SK-N-SH (cell line): ENCODE measurements around the gene HSPA5. TPM values are rescaled to one million over a fixed set of nuclear protein-coding genes. Genes with fewer than 3 reads are reported as not detected.

Experiments
- CTCF ChIA-PET: fragments of 300-600, 350-600 bp; formaldehyde crosslinking; extraction: SDS; loops from one replicate; lab custom pipeline; 2021; lab: Yijun Ruan, JAX
- POLR2A ChIA-PET: fragments of 350-600 bp; sonication (Branson Sonifier 250); formaldehyde crosslinking; extraction: SDS; loops from one replicate; lab custom pipeline; 2020; ENCODE audit warnings: antibody characterized with exemption, inconsistent platforms; lab: Yijun Ruan, JAX
- DNase-seq: peaks from one replicate; pipeline ENCODE4 v3.0.0; 2012
- H2AFZ ChIP-seq: fragments of 200-600 bp; sonication (generic); 2 replicates; pipeline ENCODE4 v1.8.1; 2016; ENCODE audit warnings: antibody characterized with exemption, mild to moderate bottlenecking, low read depth
- H3F3A ChIP-seq: fragments of 200-600 bp; sonication (generic); replicated peaks from 2 replicates; pipeline ENCODE3; 2016; ENCODE audit warnings: antibody characterized with exemption, mild to moderate bottlenecking; ENCODE audit not compliant: insufficient read depth
- H3K27ac ChIP-seq, 2 experiments: fragments of 200-500 bp in 1 of 2; fragments of 200-600 bp in 1 of 2; sonication (Bioruptor generic) in 1 of 2; sonication (generic), shearing (Covaris generic) in 1 of 2; 2 replicates each; pipeline versions ENCODE4 v1.5.1 to v1.6.1; 2014 to 2016; ENCODE audit warnings: low read depth in 2 of 2, inconsistent platforms in 1 of 2, low read length in 1 of 2, mild to moderate bottlenecking in 1 of 2, mixed read lengths in 1 of 2
- H3K27me3 ChIP-seq: fragments of 200-600 bp; sonication (generic), shearing (Covaris generic); 2 replicates; pipeline ENCODE4 v1.6.1; 2016; ENCODE audit warnings: mixed run types; ENCODE audit not compliant: insufficient read depth
- H3K36me3 ChIP-seq, 2 experiments: fragments of 200-500 bp in 1 of 2; fragments of 200-600 bp in 1 of 2; sonication (Bioruptor generic) in 1 of 2; sonication (generic) in 1 of 2; replicated peaks in 1 of 2; 2 replicates each; pipeline versions ENCODE3 to v1.5.1; 2014 to 2016; ENCODE audit warnings: low read length in 1 of 2, mild to moderate bottlenecking in 1 of 2; ENCODE audit not compliant: insufficient read depth in 2 of 2, control insufficient read depth in 1 of 2
- H3K4me1 ChIP-seq, 2 experiments: fragments of 200-500 bp in 1 of 2; fragments of 200-600 bp in 1 of 2; sonication (Bioruptor generic) in 1 of 2; sonication (generic), shearing (Covaris generic) in 1 of 2; 2 replicates each; pipeline versions ENCODE4 v1.5.1 to v1.6.1; 2014 to 2016; ENCODE audit warnings: low read depth in 1 of 2, low read length in 1 of 2, mixed run types in 1 of 2; ENCODE audit not compliant: insufficient read depth in 2 of 2, control insufficient read depth in 1 of 2
- H3K4me2 ChIP-seq: fragments of 200-600 bp; sonication (generic), shearing (Covaris generic); 2 replicates; pipeline ENCODE4 v1.6.1; 2017; ENCODE audit warnings: mixed run types
- H3K4me3 ChIP-seq, 2 experiments: fragments of 200-500 bp in 1 of 2; fragments of 200-600 bp in 1 of 2; sonication (Bioruptor generic) in 1 of 2; sonication (generic), shearing (Covaris generic) in 1 of 2; 2 replicates each; pipeline versions ENCODE4 v1.5.1 to v1.8.1; 2014 to 2016; ENCODE audit warnings: low read depth in 2 of 2, inconsistent platforms in 1 of 2, low read length in 1 of 2, mild to moderate bottlenecking in 1 of 2, mixed read lengths in 1 of 2, moderate library complexity in 1 of 2
- H3K79me2 ChIP-seq: fragments of 200-600 bp; sonication (generic); 2 replicates; pipeline ENCODE4 v1.8.1; 2017; ENCODE audit warnings: mild to moderate bottlenecking; ENCODE audit not compliant: insufficient read depth
- H3K9ac ChIP-seq: fragments of 200-600 bp; sonication (generic); 2 replicates; pipeline ENCODE4 v1.6.1; 2017; ENCODE audit warnings: mixed run types
- H3K9me2 ChIP-seq: fragments of 200-600 bp; sonication (generic); 2 replicates; pipeline ENCODE4 v1.6.1; 2017; ENCODE audit warnings: mixed run types
- H3K9me3 ChIP-seq: fragments of 200-600 bp; sonication (generic); 2 replicates; pipeline ENCODE4 v1.6.1; 2017; ENCODE audit warnings: mixed run types, mild to moderate bottlenecking, moderate library complexity
- H4K20me1 ChIP-seq: fragments of 200-600 bp; sonication (generic); 2 replicates; pipeline ENCODE4 v1.6.1; 2017; ENCODE audit warnings: mild to moderate bottlenecking, mixed run types; ENCODE audit not compliant: insufficient read depth
- CHD2 ChIP-seq: fragments of 150-350 bp; IDR thresholded peaks from 2 replicates; pipeline ENCODE4 v1.6.1; 2018; ENCODE audit warnings: low read length; ENCODE audit not compliant: partially characterized antibody
- ELF1 ChIP-seq: IDR thresholded peaks from 2 replicates; pipeline ENCODE4 v1.4.0; 2012
- EZH2phosphoT487 ChIP-seq: fragments of 200-600 bp; sonication (generic); IDR thresholded peaks from 2 replicates; pipeline ENCODE4 v1.6.1; 2017; ENCODE audit warnings: low read depth, mixed run types, mild to moderate bottlenecking, antibody characterized with exemption, moderate library complexity, borderline replicate concordance
- FOSL2 ChIP-seq: IDR thresholded peaks from 2 replicates; pipeline ENCODE4 v1.4.0; 2012; ENCODE audit warnings: low read depth, mild to moderate bottlenecking, moderate library complexity, borderline replicate concordance
- FOXJ3 ChIP-seq: sonication (generic); formaldehyde crosslinking; IDR thresholded peaks from 2 replicates; pipeline ENCODE4 v1.5.1; 2020; ENCODE audit warnings: mild to moderate bottlenecking, missing genetic modification reagents
- GATA2 ChIP-seq: sonication (generic); formaldehyde crosslinking; IDR thresholded peaks from 2 replicates; pipeline ENCODE4 v1.5.0; 2020; ENCODE audit warnings: mild to moderate bottlenecking, missing genetic modification reagents
- JUND ChIP-seq: IDR thresholded peaks from 2 replicates; pipeline ENCODE4 v1.4.0; 2012
- MEF2A ChIP-seq: IDR thresholded peaks from 2 replicates; pipeline ENCODE4 v1.4.0; 2012; ENCODE audit warnings: low read depth, borderline replicate concordance
- MXI1 ChIP-seq: IDR thresholded peaks from 2 replicates; pipeline ENCODE4 v1.6.1; 2012; ENCODE audit warnings: mild to moderate bottlenecking, low read depth, low read length, improper control_type of control experiment
- NFIC ChIP-seq: IDR thresholded peaks from 2 replicates; pipeline ENCODE4 v1.4.0; 2012; ENCODE audit warnings: borderline replicate concordance
- NRF1 ChIP-seq: IDR thresholded peaks from 2 replicates; pipeline ENCODE4 v1.6.1; 2012; ENCODE audit warnings: low read depth, mild to moderate bottlenecking, low read length
- POLR2AphosphoS5 ChIP-seq: IDR thresholded peaks from 2 replicates; pipeline ENCODE4 v1.6.1; 2012; ENCODE audit warnings: low read depth, low read length
- RAD21 ChIP-seq: IDR thresholded peaks from 2 replicates; pipeline ENCODE4 v1.6.1; 2012; ENCODE audit warnings: mild to moderate bottlenecking, low read length
- RXRA ChIP-seq: IDR thresholded peaks from 2 replicates; pipeline ENCODE4 v1.4.0; 2012; ENCODE audit warnings: low read depth, mild to moderate bottlenecking, borderline replicate concordance
- SMC3 ChIP-seq: IDR thresholded peaks from 2 replicates; pipeline ENCODE4 v1.6.1; 2012; ENCODE audit warnings: low read depth, low read length, improper control_type of control experiment
- TAF1 ChIP-seq: IDR thresholded peaks from 2 replicates; pipeline ENCODE4 v1.6.1; 2012; ENCODE audit warnings: low read depth, mild to moderate bottlenecking, low read length, moderate library complexity, borderline replicate concordance
- WGBS: methylation state at CpG from one replicate; pipeline ENCODE4 v1.1.6; 2017; ENCODE audit warnings: low lambda C conversion rate; 5-methylcytosine and 5-hydroxymethylcytosine counted together
- polyA plus RNA-seq, 3 experiments: library from polyadenylated mRNA; depleted of rRNA; stranded (reverse); fragments of >200 nt; gene quantifications; 2 replicates each; pipeline ENCODE4 v1.2.3, GENCODE V29; 2012
- TF ChIP-seq, protein P1 (sequence below): IDR thresholded peaks from 2 replicates; pipeline ENCODE4; 2012
- TF ChIP-seq, protein P2 (sequence below): IDR thresholded peaks from 2 replicates; pipeline ENCODE4 v1.6.1; 2012; ENCODE audit warnings: mild to moderate bottlenecking, low read depth, low read length, moderate library complexity
- TF ChIP-seq, protein P3 (sequence below): fragments of 200-600 bp; sonication (generic); IDR thresholded peaks from 2 replicates; pipeline ENCODE4 v1.6.1; 2017; ENCODE audit warnings: antibody characterized with exemption, mild to moderate bottlenecking, moderate library complexity
- TF ChIP-seq, protein P4 (sequence below): IDR thresholded peaks from 2 replicates; pipeline ENCODE4 v1.4.0; 2012; ENCODE audit warnings: low read depth, borderline replicate concordance

The HSPA5 gene
- polyA plus RNA-seq, 1 of the 3 experiments (the other 2 are of a cell fraction): 226 TPM

DNA sequence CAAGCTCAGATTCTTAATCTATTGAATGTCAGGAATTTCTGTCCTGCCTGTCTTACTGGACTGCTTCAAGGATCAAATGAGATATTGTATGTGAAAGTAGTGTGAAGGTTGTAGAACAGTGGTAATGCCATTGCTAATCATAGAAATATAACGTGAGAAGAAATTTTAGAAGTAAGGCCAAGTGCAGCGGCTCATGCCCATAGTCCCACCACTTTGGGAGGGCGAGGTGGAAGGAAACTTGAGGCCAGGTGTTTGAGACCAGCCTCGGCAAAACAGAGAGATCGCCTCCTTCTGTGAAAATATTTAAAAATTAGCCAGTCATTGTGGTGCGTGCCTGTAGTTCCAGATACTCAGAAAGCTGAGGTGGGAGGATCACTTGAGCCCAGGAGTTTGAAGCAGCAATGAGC is 5.1 kb upstream of the HSPA5 start:
- no peak for DNase-seq

More for the DNA sequence above, 5.1 kb upstream of the HSPA5 start:
- Histone ChIP-seq H3K4me3 (no peak overlapping the region), H3K27me3 (no peaks in the 10 kb centered on the region), H3F3A (peaks cover 28% of the 10 kb centered on the region), H3K9ac (no peak overlapping the region), H3K79me2 (peaks cover 10% of the 10 kb centered on the region; the same call in 1 of the 2 replicates), H3K9me2 (no peaks in the 10 kb centered on the region), H2AFZ (no peak overlapping the region), H3K27ac (no peak overlapping the region), H3K9me3 (no peaks in the 10 kb centered on the region), H3K4me2 (no peak overlapping the region), H4K20me1 (no peaks in the 10 kb centered on the region), H3K36me3 (no peaks in the 10 kb centered on the region), H3K4me1 (peaks cover 3 to 16% of the 10 kb centered on the region in 2 experiments; a peak in 3 of 4 replicates)
- 90% methylated on average over 6 of the region's 6 CpGs for WGBS
- ChIA-PET CTCF (no interaction called here), POLR2A (no interaction called here)
- TF ChIP-seq RAD21 (no peak), SMC3 (no peak), POLR2AphosphoS5 (no peak), GATA2 (CRISPR knock-in tag) (no peak), JUND (no peak), TAF1 (no peak), ELF1 (no peak), FOSL2 (no peak), NFIC (no peak), EZH2phosphoT487 (no peak), MXI1 (no peak), NRF1 (no peak), CHD2 (no peak), RXRA (no peak), MEF2A (no peak), FOXJ3 (CRISPR knock-in tag) (no peak)
- TF ChIP-seq, protein P1, sequence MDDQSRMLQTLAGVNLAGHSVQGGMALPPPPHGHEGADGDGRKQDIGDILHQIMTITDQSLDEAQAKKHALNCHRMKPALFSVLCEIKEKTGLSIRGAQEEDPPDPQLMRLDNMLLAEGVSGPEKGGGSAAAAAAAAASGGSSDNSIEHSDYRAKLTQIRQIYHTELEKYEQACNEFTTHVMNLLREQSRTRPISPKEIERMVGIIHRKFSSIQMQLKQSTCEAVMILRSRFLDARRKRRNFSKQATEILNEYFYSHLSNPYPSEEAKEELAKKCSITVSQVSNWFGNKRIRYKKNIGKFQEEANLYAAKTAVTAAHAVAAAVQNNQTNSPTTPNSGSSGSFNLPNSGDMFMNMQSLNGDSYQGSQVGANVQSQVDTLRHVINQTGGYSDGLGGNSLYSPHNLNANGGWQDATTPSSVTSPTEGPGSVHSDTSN: no peak
- TF ChIP-seq, protein P2, sequence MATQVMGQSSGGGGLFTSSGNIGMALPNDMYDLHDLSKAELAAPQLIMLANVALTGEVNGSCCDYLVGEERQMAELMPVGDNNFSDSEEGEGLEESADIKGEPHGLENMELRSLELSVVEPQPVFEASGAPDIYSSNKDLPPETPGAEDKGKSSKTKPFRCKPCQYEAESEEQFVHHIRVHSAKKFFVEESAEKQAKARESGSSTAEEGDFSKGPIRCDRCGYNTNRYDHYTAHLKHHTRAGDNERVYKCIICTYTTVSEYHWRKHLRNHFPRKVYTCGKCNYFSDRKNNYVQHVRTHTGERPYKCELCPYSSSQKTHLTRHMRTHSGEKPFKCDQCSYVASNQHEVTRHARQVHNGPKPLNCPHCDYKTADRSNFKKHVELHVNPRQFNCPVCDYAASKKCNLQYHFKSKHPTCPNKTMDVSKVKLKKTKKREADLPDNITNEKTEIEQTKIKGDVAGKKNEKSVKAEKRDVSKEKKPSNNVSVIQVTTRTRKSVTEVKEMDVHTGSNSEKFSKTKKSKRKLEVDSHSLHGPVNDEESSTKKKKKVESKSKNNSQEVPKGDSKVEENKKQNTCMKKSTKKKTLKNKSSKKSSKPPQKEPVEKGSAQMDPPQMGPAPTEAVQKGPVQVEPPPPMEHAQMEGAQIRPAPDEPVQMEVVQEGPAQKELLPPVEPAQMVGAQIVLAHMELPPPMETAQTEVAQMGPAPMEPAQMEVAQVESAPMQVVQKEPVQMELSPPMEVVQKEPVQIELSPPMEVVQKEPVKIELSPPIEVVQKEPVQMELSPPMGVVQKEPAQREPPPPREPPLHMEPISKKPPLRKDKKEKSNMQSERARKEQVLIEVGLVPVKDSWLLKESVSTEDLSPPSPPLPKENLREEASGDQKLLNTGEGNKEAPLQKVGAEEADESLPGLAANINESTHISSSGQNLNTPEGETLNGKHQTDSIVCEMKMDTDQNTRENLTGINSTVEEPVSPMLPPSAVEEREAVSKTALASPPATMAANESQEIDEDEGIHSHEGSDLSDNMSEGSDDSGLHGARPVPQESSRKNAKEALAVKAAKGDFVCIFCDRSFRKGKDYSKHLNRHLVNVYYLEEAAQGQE: no peak
- TF ChIP-seq, protein P3, sequence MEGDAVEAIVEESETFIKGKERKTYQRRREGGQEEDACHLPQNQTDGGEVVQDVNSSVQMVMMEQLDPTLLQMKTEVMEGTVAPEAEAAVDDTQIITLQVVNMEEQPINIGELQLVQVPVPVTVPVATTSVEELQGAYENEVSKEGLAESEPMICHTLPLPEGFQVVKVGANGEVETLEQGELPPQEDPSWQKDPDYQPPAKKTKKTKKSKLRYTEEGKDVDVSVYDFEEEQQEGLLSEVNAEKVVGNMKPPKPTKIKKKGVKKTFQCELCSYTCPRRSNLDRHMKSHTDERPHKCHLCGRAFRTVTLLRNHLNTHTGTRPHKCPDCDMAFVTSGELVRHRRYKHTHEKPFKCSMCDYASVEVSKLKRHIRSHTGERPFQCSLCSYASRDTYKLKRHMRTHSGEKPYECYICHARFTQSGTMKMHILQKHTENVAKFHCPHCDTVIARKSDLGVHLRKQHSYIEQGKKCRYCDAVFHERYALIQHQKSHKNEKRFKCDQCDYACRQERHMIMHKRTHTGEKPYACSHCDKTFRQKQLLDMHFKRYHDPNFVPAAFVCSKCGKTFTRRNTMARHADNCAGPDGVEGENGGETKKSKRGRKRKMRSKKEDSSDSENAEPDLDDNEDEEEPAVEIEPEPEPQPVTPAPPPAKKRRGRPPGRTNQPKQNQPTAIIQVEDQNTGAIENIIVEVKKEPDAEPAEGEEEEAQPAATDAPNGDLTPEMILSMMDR: no peak
- TF ChIP-seq, protein P4, sequence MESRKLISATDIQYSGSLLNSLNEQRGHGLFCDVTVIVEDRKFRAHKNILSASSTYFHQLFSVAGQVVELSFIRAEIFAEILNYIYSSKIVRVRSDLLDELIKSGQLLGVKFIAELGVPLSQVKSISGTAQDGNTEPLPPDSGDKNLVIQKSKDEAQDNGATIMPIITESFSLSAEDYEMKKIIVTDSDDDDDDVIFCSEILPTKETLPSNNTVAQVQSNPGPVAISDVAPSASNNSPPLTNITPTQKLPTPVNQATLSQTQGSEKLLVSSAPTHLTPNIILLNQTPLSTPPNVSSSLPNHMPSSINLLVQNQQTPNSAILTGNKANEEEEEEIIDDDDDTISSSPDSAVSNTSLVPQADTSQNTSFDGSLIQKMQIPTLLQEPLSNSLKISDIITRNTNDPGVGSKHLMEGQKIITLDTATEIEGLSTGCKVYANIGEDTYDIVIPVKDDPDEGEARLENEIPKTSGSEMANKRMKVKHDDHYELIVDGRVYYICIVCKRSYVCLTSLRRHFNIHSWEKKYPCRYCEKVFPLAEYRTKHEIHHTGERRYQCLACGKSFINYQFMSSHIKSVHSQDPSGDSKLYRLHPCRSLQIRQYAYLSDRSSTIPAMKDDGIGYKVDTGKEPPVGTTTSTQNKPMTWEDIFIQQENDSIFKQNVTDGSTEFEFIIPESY: no peak
